H9 (cell line): ENCODE data around the gene PLPPR5. TPM values are rescaled to one million over a fixed set of nuclear protein-coding genes. Genes with fewer than 3 reads are reported as not detected.

Experiments
- DNase-seq: peaks from one replicate; pipeline ENCODE4 v3.0.0-alpha.2; 2017
- H2AFZ ChIP-seq: one replicate; pipeline ENCODE4 v1.6.1; 2013; ENCODE audit warnings: mild to moderate bottlenecking, low read length, control low read depth, moderate library complexity
- H2AK5ac ChIP-seq: 2 replicates; pipeline ENCODE4 v1.6.1; 2013; ENCODE audit warnings: low read length, control low read depth, mixed read lengths; ENCODE audit not compliant: insufficient read length
- H2BK120ac ChIP-seq: one replicate; pipeline ENCODE4 v1.6.1; 2013; ENCODE audit warnings: low read depth, mild to moderate bottlenecking, low read length, control low read depth, inconsistent platforms; ENCODE audit not compliant: poor library complexity, severe bottlenecking
- H2BK12ac ChIP-seq: 2 replicates; pipeline ENCODE4 v1.6.1; 2013; ENCODE audit warnings: low read length, control low read depth, mixed read lengths, low read depth; ENCODE audit not compliant: insufficient read length
- H2BK15ac ChIP-seq: 2 replicates; pipeline ENCODE4 v1.6.1; 2013; ENCODE audit warnings: low read depth, low read length, control low read depth
- H2BK20ac ChIP-seq: one replicate; pipeline ENCODE4 v1.6.1; 2013; ENCODE audit warnings: low read depth, mild to moderate bottlenecking, low read length, control low read depth, inconsistent platforms; ENCODE audit not compliant: poor library complexity, severe bottlenecking
- H2BK5ac ChIP-seq: 2 replicates; pipeline ENCODE4 v1.6.1; 2013; ENCODE audit warnings: low read length, control low read depth, mixed read lengths; ENCODE audit not compliant: insufficient read length
- H3K14ac ChIP-seq: 2 replicates; pipeline ENCODE4 v1.6.1; 2013; ENCODE audit warnings: low read length, control low read depth; ENCODE audit not compliant: insufficient read depth
- H3K18ac ChIP-seq: 2 replicates; pipeline ENCODE4 v1.6.1; 2013; ENCODE audit warnings: low read depth, mild to moderate bottlenecking, mixed read lengths, low read length, control low read depth; ENCODE audit not compliant: insufficient read length
- H3K23ac ChIP-seq: 2 replicates; pipeline ENCODE4 v1.6.1; 2013; ENCODE audit warnings: low read length, control low read depth, mixed read lengths, low read depth; ENCODE audit not compliant: insufficient read length
- H3K23me2 ChIP-seq: 2 replicates; pipeline ENCODE4 v1.6.1; 2013; ENCODE audit warnings: low read depth, mild to moderate bottlenecking, mixed read lengths, low read length, control low read depth; ENCODE audit not compliant: insufficient read length, poor library complexity, severe bottlenecking
- H3K27ac ChIP-seq: 2 replicates; pipeline ENCODE4 v1.5.1; 2013; ENCODE audit warnings: low read length, control low read depth, mixed read lengths, low read depth; ENCODE audit not compliant: insufficient read length
- H3K27me3 ChIP-seq: 2 replicates; pipeline ENCODE4 v1.6.1; 2013; ENCODE audit warnings: low read length, control low read depth, inconsistent platforms; ENCODE audit not compliant: insufficient read depth
- H3K4ac ChIP-seq: 2 replicates; pipeline ENCODE4 v1.6.1; 2013; ENCODE audit warnings: low read depth, mild to moderate bottlenecking, control low read depth, inconsistent platforms, low read length, moderate library complexity
- H3K4me1 ChIP-seq: 2 replicates; pipeline ENCODE4 v1.6.1; 2013; ENCODE audit warnings: low read length, control low read depth, inconsistent platforms; ENCODE audit not compliant: insufficient read depth
- H3K4me2 ChIP-seq: 2 replicates; pipeline ENCODE4 v1.6.1; 2013; ENCODE audit warnings: low read length, control low read depth, mixed read lengths; ENCODE audit not compliant: insufficient read length, insufficient read depth
- H3K56ac ChIP-seq: 2 replicates; pipeline ENCODE4 v1.6.1; 2013; ENCODE audit warnings: low read depth, mild to moderate bottlenecking, mixed read lengths, low read length, control low read depth; ENCODE audit not compliant: insufficient read length
- H3K79me1 ChIP-seq: 2 replicates; pipeline ENCODE4 v1.6.1; 2013; ENCODE audit warnings: low read depth, mild to moderate bottlenecking, moderate library complexity, low read length, control low read depth, inconsistent platforms; ENCODE audit not compliant: insufficient read depth, poor library complexity, severe bottlenecking
- H3K79me2 ChIP-seq: 2 replicates; pipeline ENCODE4 v1.6.1; 2013; ENCODE audit warnings: low read length, control low read depth, inconsistent platforms; ENCODE audit not compliant: insufficient read depth
- H3K9ac ChIP-seq: 2 replicates; pipeline ENCODE4 v1.6.1; 2013; ENCODE audit warnings: low read length, control low read depth, mixed read lengths; ENCODE audit not compliant: insufficient read length; ENCODE audit errors: extremely low read depth
- H3K9me3 ChIP-seq: one replicate; pipeline ENCODE4 v1.6.1; 2013; ENCODE audit warnings: low read depth, low read length, inconsistent platforms; ENCODE audit not compliant: control insufficient read depth
- H3T11ph ChIP-seq: one replicate; pipeline ENCODE4 v1.6.1; 2013; ENCODE audit warnings: mild to moderate bottlenecking, low read length, control low read depth, inconsistent platforms
- H4K20me1 ChIP-seq: one replicate; pipeline ENCODE4 v1.6.1; 2013; ENCODE audit not compliant: control insufficient read depth, insufficient read length, insufficient read depth
- H4K5ac ChIP-seq: 2 replicates; pipeline ENCODE4 v1.6.1; 2013; ENCODE audit warnings: low read depth, mild to moderate bottlenecking, mixed read lengths, low read length, control low read depth; ENCODE audit not compliant: insufficient read length
- H4K8ac ChIP-seq: replicated peaks from 2 replicates; pipeline ENCODE4 v1.6.1; 2013; ENCODE audit warnings: low read length, control low read depth, mixed read lengths, low read depth; ENCODE audit not compliant: insufficient read length
- H4K91ac ChIP-seq: 2 replicates; pipeline ENCODE4 v1.6.1; 2013; ENCODE audit warnings: low read depth, mild to moderate bottlenecking, moderate library complexity, mixed read lengths, low read length, control low read depth; ENCODE audit not compliant: insufficient read length
- H3K27ac Mint-ChIP-seq, 3 experiments: 2 replicates in 2 of 3; 3 replicates in 1 of 3; pipeline ENCODE4 v1.8.0; 2020 to 2021; ENCODE audit warnings: mixed read lengths in 3 of 3, mild to moderate bottlenecking in 1 of 3, moderate library complexity in 1 of 3
- H3K27me3 Mint-ChIP-seq: 2 replicates; pipeline ENCODE4 v1.8.0; 2021; ENCODE audit warnings: low read depth, mild to moderate bottlenecking, moderate library complexity, mixed read lengths
- H3K36me3 Mint-ChIP-seq, 3 experiments: 2 replicates in 2 of 3; 3 replicates in 1 of 3; pipeline ENCODE4 v1.8.0; 2020 to 2021; ENCODE audit warnings: low read depth in 3 of 3, mixed read lengths in 3 of 3; ENCODE audit not compliant: insufficient read depth in 1 of 3
- H3K4me1 Mint-ChIP-seq, 2 experiments: 2 replicates each; pipeline ENCODE4 v1.8.0; 2020; ENCODE audit warnings: mixed read lengths in 2 of 2
- H3K4me3 Mint-ChIP-seq, 2 experiments: 2 replicates in 1 of 2; 3 replicates in 1 of 2; pipeline ENCODE4 v1.8.0; 2020 to 2021; ENCODE audit warnings: mild to moderate bottlenecking in 2 of 2, mixed read lengths in 2 of 2, moderate library complexity in 1 of 2
- H3K9me3 Mint-ChIP-seq, 2 experiments: 2 replicates in 1 of 2; 3 replicates in 1 of 2; pipeline ENCODE4 v1.8.0; 2020; ENCODE audit warnings: mild to moderate bottlenecking in 2 of 2, mixed read lengths in 2 of 2, moderate library complexity in 1 of 2
- CTCF ChIP-seq: fragments of 200-600 bp; sonication (generic); conservative IDR thresholded peaks from 3 replicates; pipeline ENCODE4 v1.8.0; 2021; ENCODE audit warnings: antibody characterized with exemption, mild to moderate bottlenecking
- WGBS: extraction: QIAGEN DNeasy Blood & Tissue Kit; methylation state at CpG from one replicate; pipeline ENCODE4 v1.1.7; 2013; ENCODE audit warnings: missing lambda C conversion rate, low lambda C conversion rate, mixed read lengths; ENCODE audit not compliant: insufficient read length; ENCODE audit errors: extremely low coverage; 5-methylcytosine and 5-hydroxymethylcytosine counted together
- total RNA-seq: library from RNA; stranded (reverse); gene quantifications from 2 replicates; pipeline ENCODE4 v1.2.1, GENCODE V29; 2021

The PLPPR5 gene
- total RNA-seq, 1 experiment from 2014 or later, result 1.4 TPM

- Histone ChIP-seq H3K56ac (no peak overlapping the region), H3K79me1 (no peaks in the 10 kb centered on the region), H3K9ac (no peak overlapping the region), H2BK20ac (no peak overlapping the region), H2AFZ (no peak overlapping the region), H4K8ac (no peak overlapping the region), H3K18ac (no peak overlapping the region), H3K9me3 (no peaks in the 10 kb centered on the region), H3K23ac (no peak overlapping the region), H3K27ac (no peak overlapping the region), H2BK12ac (no peak overlapping the region), H3K14ac (no peak overlapping the region), H2BK15ac (no peak overlapping the region), H3K79me2 (no peaks in the 10 kb centered on the region), H3T11ph (no peak overlapping the region), H2AK5ac (no peak overlapping the region), H3K4me1 (no peaks in the 10 kb centered on the region), H3K27me3 (no peaks in the 10 kb centered on the region), H4K5ac (no peak overlapping the region), H2BK5ac (no peak overlapping the region), H4K91ac (no peak overlapping the region), H3K4ac (no peak overlapping the region), H3K4me2 (no peak overlapping the region), H2BK120ac (no peak overlapping the region), H4K20me1 (no peaks in the 10 kb centered on the region), H3K23me2 (no peaks in the 10 kb centered on the region)
- WGBS, result no CpG with 5 or more reads among the region's 2 CpGs
- Mint-ChIP-seq H3K27me3 (no peaks in the 10 kb centered on the region), H3K4me3 (no peak overlapping the region), H3K27ac (no peak overlapping the region; a peak in 1 of 7 replicates), H3K4me1 (peaks cover 11 to 13% of the 10 kb centered on the region in 2 experiments), H3K36me3 (peaks cover 0 to 3% (median 0%) of the 10 kb centered on the region in 3 experiments; a peak in 1 of 7 replicates), H3K9me3 (peaks cover 2 to 3% of the 10 kb centered on the region in 2 experiments; a peak in 3 of 5 replicates)
- no peak for TF ChIP-seq CTCF
- no peak for DNase-seq
These were observed 15.6 kb downstream of the PLPPR5 start for GRCh38 chr1:98988904-98989555.
